ENCODE results near the gene FREM2. TPM values are rescaled to one million over a fixed set of nuclear protein-coding genes. Genes with fewer than 3 reads are reported as not detected.

FREM2 gene
- total RNA-seq, 1 donor from 2014 or later, result 2.8 TPM

GRCh38 chr13:38730332-38730731, 43.5 kb downstream of the FREM2 start:
- Histone ChIP-seq H3K4me2 (ENCODE audit: low read length) (no peak overlapping the region), H3K27ac (ENCODE audit: low read depth, low read length) (no peak overlapping the region), H3K27me3 (ENCODE audit: insufficient read depth, low read length) (no peaks in the 10 kb centered on the region), H3K9ac (ENCODE audit: low read length) (no peak overlapping the region), H3K4me1 (ENCODE audit: insufficient read depth, low read length) (no peaks in the 10 kb centered on the region), H3K36me3 (ENCODE audit: insufficient read depth, low read length) (no peaks in the 10 kb centered on the region), H4K20me1 (ENCODE audit: insufficient read depth, low read length) (no peaks in the 10 kb centered on the region), H3K9me3 (ENCODE audit: insufficient read depth, low read depth, low read length) (no peaks in the 10 kb centered on the region), H3K79me2 (ENCODE audit: insufficient read depth, low read length) (no peaks in the 10 kb centered on the region), H3K4me3 (ENCODE audit: insufficient read depth, low read depth, low read length) (no peak overlapping the region), H2AFZ (ENCODE audit: low read depth, low read length) (no peak overlapping the region)
- Mint-ChIP-seq H3K4me3 (ENCODE audit: unreplicated experiment) (no peak overlapping the region), H3K36me3 (ENCODE audit: low read depth, unreplicated experiment) (no peaks in the 10 kb centered on the region), H3K9me3 (ENCODE audit: unreplicated experiment) (no peaks in the 10 kb centered on the region), H3K27me3 (ENCODE audit: low read depth, unreplicated experiment) (peaks cover 2% of the 10 kb centered on the region), H3K4me1 (ENCODE audit: low read depth, unreplicated experiment) (no peaks in the 10 kb centered on the region), H3K27ac (ENCODE audit: unreplicated experiment) (no peak overlapping the region)
- TF ChIP-seq EZH2 (IDR thresholded peaks at IDR 0.05; ENCODE audit: insufficient read depth, low read length), result no peak
- TF ChIP-seq, protein P1, sequence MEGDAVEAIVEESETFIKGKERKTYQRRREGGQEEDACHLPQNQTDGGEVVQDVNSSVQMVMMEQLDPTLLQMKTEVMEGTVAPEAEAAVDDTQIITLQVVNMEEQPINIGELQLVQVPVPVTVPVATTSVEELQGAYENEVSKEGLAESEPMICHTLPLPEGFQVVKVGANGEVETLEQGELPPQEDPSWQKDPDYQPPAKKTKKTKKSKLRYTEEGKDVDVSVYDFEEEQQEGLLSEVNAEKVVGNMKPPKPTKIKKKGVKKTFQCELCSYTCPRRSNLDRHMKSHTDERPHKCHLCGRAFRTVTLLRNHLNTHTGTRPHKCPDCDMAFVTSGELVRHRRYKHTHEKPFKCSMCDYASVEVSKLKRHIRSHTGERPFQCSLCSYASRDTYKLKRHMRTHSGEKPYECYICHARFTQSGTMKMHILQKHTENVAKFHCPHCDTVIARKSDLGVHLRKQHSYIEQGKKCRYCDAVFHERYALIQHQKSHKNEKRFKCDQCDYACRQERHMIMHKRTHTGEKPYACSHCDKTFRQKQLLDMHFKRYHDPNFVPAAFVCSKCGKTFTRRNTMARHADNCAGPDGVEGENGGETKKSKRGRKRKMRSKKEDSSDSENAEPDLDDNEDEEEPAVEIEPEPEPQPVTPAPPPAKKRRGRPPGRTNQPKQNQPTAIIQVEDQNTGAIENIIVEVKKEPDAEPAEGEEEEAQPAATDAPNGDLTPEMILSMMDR (IDR thresholded peaks at IDR 0.05; ENCODE audit: insufficient read depth, low read depth, low read length), result no peak
- no peak for DNase-seq (ENCODE audit: low read depth)
- no peak for FAIRE-seq

DNA sequence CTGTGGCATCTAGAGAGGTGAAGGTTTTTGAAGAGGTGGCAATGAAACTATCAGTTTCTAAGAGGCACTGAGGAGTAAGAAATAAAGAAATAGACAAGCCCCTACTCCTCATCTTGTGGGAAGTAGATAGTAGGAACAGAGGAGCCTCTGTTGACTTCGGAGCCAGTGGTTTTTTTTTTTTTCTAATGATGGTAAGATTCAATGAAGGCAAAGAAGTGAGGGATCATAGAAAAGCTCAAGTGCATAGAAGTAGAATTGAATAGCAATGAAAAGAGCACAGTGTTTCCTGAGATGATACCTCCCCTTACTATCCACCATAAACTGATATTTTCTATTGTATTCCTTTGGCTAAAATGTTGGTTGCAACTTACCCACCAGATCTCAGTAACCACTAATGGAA, 46.3 kb downstream of the FREM2 start:
- H3K27ac Mint-ChIP-seq (ENCODE audit: unreplicated experiment), result no peak overlapping the region
- Histone ChIP-seq H3K9me3 (ENCODE audit: insufficient read depth, low read depth, low read length) (no peaks in the 10 kb centered on the region), H3K36me3 (ENCODE audit: insufficient read depth, low read length) (no peaks in the 10 kb centered on the region), H3K4me2 (ENCODE audit: low read length) (no peak overlapping the region), H2AFZ (ENCODE audit: low read depth, low read length) (no peak overlapping the region), H4K20me1 (ENCODE audit: insufficient read depth, low read length) (no peaks in the 10 kb centered on the region), H3K4me3 (ENCODE audit: insufficient read depth, low read depth, low read length) (no peak overlapping the region), H3K4me1 (ENCODE audit: insufficient read depth, low read length) (no peaks in the 10 kb centered on the region), H3K27me3 (ENCODE audit: insufficient read depth, low read length) (no peaks in the 10 kb centered on the region), H3K9ac (ENCODE audit: low read length) (no peak overlapping the region), H3K79me2 (ENCODE audit: insufficient read depth, low read length) (no peaks in the 10 kb centered on the region), H3K27ac (ENCODE audit: low read depth, low read length) (no peak overlapping the region)
- H3K4me3 Mint-ChIP-seq (ENCODE audit: unreplicated experiment), result no peak overlapping the region
- no peaks in the 10 kb centered on the region for H3K36me3 Mint-ChIP-seq (ENCODE audit: low read depth, unreplicated experiment)
- no peak for FAIRE-seq
- H3K27me3 Mint-ChIP-seq (ENCODE audit: low read depth, unreplicated experiment), result peaks cover 2% of the 10 kb centered on the region
- TF ChIP-seq, protein P1 (IDR thresholded peaks at IDR 0.05; ENCODE audit: insufficient read depth, low read depth, low read length), result no peak
- no peak for TF ChIP-seq EZH2 (IDR thresholded peaks at IDR 0.05; ENCODE audit: insufficient read depth, low read length)
- no peaks in the 10 kb centered on the region for H3K4me1 Mint-ChIP-seq (ENCODE audit: low read depth, unreplicated experiment)
- DNase-seq (ENCODE audit: low read depth), result no peak
- H3K9me3 Mint-ChIP-seq (ENCODE audit: unreplicated experiment), result no peaks in the 10 kb centered on the region

- no peak for DNase-seq (ENCODE audit: low read depth)
- no peak overlapping the region for H3K27ac Mint-ChIP-seq (ENCODE audit: unreplicated experiment)
- no peaks in the 10 kb centered on the region for H3K36me3 Mint-ChIP-seq (ENCODE audit: low read depth, unreplicated experiment)
Measured at GRCh38 chr13:38735665-38736440, 49.0 kb downstream of the FREM2 start.

More at GRCh38 chr13:38735665-38736440, 49.0 kb downstream of the FREM2 start:
- Mint-ChIP-seq H3K9me3 (ENCODE audit: unreplicated experiment) (no peaks in the 10 kb centered on the region), H3K4me1 (ENCODE audit: low read depth, unreplicated experiment) (no peaks in the 10 kb centered on the region), H3K4me3 (ENCODE audit: unreplicated experiment) (no peak overlapping the region), H3K27me3 (ENCODE audit: low read depth, unreplicated experiment) (peaks cover 2% of the 10 kb centered on the region)
- Histone ChIP-seq H3K79me2 (ENCODE audit: insufficient read depth, low read length) (no peaks in the 10 kb centered on the region), H3K27me3 (ENCODE audit: insufficient read depth, low read length) (no peaks in the 10 kb centered on the region), H3K4me2 (ENCODE audit: low read length) (no peak overlapping the region), H2AFZ (ENCODE audit: low read depth, low read length) (no peak overlapping the region), H4K20me1 (ENCODE audit: insufficient read depth, low read length) (no peaks in the 10 kb centered on the region), H3K36me3 (ENCODE audit: insufficient read depth, low read length) (no peaks in the 10 kb centered on the region), H3K27ac (ENCODE audit: low read depth, low read length) (no peak overlapping the region), H3K9ac (ENCODE audit: low read length) (no peak overlapping the region), H3K9me3 (ENCODE audit: insufficient read depth, low read depth, low read length) (no peaks in the 10 kb centered on the region), H3K4me3 (ENCODE audit: insufficient read depth, low read depth, low read length) (no peak overlapping the region), H3K4me1 (ENCODE audit: insufficient read depth, low read length) (no peaks in the 10 kb centered on the region)
- TF ChIP-seq EZH2 (IDR thresholded peaks at IDR 0.05; ENCODE audit: insufficient read depth, low read length), result no peak
- TF ChIP-seq, protein P1 (IDR thresholded peaks at IDR 0.05; ENCODE audit: insufficient read depth, low read depth, low read length), result no peak
- FAIRE-seq, result no peak

Data from astrocyte (in vitro differentiated cells and primary cell).